NCI-H1048 (cell line): ENCODE measurements around the gene OBSL1.

ENCODE experiments used
- DNase-seq: peaks from one replicate; lab custom pipeline; 2025; lab: John Stamatoyannopoulos, UW

Gene OBSL1

DNA sequence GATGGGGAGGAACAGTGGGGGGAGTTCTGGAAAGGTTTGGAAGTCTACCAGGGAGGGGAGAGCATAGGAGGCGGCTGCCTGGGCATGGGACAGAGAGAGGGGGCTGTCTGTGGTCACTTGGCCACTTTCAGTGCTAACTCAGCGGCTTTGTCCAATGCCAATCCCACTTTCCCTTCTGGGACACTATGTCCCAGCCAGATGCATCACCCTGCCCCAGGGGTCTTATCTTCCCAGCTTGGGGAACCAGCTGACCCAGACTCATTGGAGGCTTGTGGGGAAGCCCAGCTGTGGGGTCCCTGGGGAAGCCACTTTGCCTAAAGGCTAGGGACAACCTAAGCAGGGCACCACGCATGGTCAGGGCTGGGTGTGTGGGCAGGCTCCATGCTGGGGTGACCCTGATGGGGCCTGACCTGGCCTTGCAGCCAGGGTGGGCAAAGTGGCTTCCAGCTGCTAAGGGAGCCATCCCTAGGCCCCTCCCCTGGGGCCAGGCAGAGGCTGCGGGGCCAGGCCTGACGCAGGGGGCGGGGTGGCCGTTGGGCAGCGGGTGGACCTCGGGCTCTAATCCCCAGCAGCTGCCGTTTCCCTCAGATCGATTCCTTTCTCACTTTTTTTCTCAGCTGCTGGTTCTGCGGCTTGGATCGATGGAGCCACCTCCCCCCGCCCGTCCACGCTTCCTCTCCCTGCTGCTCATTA lies 58.7 kb downstream of the OBSL1 start:
- no peak for DNase-seq

DNA sequence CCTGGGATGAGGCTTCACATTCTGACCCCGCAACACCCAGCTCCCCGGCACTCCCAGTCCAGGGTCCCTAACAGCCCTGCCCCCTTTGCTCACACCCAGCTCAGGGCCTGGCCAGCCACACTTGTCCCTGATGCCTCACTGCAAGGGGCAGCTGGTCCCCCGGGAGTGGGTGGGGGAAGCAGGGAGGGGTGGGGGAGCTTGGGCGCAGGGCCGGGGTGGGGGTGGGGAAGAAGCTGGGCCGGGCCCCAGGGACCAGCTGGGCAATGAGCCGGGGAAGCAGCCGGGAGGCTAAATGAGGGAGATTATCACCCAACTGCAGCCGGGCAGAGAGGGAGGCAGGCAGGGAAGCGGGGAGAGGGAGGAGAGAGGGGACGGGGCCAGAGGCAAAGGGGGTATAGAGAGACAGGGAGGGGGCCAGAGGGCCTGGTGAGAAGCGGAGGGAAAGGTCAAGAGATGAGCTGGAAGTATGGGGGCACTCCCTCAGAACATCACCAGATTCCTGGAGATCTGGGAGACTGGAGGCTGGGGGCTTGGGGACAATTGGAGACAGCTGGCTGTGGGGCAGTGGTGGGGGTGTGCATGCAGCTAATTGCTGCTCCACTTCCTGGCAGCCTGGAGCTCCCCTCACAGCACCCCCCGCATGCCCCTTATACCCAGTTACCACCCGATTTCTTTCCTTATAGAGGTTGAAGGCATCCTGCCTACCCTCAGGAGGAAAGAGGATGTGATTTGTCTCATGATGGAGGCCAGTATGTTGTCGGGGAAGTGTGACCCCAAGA lies 59.6 kb downstream of the OBSL1 start:
- no peak for DNase-seq

DNA sequence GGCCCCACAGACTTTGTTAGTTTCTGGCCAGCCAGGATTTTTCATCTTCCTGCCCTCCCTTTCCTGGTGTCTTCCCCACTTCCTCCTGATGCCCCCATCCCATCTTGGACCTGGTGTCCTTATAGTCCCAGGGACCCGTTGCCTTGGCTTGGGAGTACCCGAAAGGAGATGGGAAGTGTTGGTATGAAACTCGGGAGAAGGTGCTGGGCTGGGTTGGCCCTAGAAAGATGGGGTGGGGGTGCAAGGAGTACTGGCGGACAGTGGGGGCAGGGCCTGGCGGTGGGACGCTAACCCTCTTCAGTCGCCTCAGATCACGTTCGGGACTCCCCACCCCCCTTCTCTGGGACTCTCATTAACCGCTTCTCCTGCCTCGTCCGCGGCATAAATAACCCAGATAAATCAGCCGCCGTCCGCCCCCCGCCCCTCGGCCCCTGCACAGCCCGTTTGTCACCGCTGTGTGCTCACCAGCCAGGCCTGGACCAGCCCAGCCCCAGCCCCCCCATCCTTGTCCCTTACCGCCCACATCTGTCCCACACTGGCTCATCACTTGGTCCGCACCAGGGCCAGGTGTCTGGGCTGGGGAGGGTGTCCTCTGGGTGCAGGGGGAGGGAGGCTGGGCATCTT lies 60.7 kb downstream of the OBSL1 start:
- DNase-seq: no peak

DNA sequence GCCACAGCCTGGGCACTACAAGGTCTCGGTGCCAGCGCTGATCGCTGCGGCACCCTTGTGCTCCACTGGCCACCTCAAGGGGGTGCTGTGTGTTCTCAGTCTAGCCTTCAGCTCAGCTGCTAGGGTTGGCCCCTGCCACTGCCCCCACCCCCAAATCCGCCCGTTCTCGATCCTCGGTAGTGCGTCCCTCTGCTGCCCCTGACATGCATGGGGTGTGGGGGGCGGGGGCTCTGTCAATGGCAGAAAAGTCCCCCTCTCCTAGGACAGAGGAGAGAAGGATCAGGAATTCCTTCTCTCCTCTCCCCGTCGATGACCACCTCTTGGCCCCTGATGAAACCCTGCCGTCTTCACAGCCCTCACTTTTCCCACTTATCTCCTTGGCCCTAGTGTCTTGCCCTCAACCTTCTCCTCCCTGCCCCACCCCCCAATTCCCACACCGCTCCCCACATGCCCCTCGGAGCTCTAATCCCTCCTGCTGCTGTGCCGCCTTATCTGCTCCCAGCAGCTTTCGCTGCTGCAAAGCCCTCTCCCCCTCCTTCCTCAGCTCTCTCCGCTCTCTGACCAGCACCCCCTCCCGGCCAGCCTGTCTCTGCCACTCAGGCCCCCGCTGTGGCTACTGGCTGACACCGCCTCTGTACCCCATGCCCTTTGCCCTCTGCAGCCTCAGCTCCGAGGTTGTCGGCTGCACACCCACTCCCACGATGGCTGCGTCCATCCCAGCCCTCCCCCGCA lies 61.4 kb downstream of the OBSL1 start:
- peak; percentile 18 for DNase-seq

DNA sequence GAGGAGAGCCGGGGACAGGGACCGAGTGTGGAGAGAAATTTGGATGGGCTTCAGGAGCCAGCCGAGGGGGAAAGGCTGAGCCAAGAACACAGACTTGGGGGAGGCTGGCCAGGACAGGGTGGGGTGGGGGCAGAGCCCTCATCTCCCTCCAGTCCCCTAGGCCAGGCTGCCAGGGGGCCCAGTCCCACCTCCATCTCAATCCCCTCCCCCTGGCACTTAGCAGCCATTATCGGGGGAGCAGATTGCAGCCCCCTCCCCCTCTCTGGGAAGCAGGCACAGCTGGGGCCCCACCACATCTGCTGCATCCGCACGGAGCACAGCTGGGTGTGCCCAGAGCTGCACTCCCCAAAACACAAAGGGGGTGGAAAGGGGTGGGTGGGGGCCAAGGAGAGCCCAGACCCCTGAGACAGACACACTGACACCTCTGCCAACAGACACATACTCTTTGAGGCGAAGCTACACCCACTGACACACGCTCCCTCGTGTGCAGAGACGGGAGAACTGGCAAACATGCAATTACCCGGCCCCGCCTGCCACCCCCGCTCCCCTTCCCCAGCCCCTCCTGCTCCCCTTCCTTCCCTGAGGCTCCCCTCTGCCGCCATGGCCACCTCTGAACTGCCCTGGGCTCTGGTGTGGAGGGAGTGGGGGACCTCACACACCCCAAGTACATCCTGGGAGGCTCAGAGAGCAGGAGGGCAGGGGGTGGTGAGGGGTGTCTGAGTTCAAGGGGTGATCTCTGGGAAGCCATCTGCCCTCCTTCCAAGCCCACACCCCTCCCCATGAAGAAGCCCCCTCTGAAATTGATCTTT lies 62.2 kb downstream of the OBSL1 start:
- no peak for DNase-seq

DNA sequence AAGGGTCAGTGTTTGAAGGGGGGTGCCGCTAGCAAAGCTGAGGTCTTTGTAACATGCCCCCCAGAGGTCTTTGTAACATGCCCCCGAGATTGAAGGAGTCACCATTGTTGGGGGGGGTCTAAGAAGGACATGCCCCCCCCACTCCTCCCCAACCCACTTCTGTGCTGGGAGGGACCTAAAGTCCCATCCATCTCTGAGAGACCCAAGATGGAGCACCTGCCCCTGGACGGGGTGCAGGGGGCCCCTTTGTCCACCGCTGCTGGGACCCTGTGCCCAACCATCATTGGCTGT lies 63.0 kb downstream of the OBSL1 start:
- no peak for DNase-seq

DNA sequence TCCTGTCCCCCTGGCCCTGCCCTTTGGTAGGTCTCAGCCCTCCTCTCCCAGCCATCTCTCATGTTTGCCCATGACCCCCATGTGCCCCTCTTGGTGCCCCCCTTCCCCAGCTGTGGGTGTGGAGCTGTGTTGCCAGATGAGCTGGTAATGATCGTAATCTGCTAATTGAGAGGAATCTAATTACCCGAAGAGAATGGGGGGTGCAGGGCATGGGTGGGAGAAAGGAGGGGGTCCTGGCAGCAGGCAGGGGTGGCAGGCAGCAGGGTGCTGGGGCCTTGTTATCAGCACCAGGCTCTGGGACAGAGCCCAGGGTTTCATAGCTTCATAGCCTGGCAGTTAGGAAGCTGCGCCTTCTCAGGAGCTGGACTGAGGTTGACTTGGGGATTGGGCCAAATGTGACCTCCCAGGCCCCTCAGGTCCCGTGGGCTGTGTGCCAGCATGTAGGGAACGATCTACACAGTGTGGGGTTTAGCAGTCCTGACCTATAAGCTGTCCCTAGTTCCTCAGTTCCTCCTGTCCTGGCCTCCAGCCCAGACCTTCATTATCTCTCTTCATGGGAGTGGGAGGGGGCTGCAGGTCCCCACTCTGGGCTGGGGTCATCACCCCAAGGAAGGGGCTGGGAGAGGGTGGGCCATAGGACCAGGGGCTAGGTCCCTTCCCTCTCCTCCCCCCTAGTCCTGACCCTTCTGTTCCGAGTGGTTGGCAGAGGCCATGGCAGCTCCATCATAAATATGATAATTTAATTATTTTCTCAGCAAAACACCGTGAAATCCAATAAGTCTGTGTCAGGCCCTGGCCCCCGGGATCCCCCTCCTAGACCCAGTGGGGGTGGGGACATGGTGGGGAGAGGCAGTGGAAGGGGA lies 63.5 kb downstream of the OBSL1 start:
- no peak for DNase-seq

DNA sequence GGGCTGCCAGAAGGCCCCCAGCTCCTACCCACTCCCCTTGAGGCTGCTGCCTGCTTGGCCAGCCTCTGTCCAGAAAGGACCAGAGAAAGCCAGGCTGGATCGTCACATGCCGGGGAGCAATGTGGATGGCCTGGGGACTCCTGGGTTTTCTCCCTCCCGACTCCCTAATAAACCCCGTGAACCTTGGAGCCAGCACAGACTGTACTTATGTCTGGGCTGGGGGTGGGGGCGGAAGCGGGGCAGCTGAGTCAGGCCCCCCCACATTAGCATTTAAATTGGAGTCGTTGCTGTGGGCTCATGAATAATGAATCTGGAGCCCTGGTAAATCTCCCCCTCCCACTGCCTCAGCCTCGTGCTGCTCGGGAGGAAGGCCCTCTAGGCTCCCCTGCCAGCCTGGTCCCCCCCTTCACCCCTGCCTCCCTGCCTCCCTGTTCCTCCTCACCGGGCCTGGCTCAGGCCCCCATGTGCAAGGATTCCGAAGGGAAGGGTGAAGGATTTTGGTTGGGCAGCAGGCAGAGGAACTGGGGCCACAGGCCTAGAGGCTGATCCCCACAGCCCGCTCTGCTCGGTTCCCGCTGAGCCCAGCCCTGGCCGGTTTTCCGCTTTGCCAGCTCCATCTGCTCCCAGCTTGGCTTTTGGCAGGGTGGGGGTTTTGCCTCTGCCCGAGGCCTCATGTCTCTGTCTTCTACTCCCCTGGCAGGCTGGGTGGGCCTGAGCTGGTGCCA lies 64.4 kb downstream of the OBSL1 start:
- DNase-seq: no peak

DNA sequence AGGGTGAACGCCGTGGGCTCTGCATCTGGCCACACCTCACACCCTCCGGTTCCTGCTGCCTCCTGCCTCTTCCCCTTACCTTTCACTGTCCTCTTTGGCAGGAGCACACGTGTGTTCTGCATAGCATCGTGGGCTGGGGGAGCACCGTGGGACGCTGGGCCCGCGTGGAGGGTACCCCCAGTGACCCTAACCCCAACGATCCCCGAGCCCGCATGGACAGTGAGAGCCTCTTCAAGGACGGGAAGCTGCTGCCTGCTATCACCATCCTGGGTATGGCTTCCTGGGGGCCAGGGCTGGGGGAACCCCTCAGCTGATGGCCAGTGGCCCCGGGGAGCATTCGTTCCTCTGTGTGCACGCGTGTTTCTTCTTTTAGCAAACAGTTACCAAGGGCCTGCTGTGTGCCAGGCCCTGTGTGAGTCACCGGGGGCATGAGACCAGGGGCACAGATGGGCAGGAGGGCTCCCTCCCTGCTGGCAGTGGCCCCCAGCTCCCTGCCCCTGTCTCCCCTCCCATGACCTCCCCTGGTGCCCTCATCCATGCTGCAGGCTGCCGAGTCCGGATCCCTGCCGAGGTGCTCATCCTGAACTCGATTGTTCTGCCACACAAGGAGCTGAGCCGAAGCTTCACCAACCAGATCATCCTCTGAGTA lies 65.1 kb downstream of the OBSL1 start:
- DNase-seq: no peak

DNA sequence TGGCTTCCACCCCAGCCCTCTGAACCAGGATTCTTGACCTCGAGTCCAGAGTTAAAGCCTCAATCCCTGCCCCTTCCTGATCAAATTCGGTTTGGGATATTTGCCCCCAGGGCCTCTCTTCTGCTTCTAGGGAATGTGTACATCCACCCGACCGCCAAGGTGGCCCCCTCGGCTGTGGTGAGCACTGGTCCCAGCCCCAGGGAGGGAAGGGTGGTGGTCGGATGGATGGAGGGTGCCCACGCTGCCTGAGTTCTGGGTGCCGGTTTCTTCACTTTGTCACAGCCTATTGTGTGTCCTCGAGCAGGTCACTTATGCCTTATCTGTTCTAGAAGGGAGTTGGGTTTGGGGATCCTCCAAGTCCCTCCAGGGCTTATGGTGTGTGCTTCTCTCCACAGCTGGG lies 65.8 kb downstream of the OBSL1 start:
- no peak for DNase-seq

DNA sequence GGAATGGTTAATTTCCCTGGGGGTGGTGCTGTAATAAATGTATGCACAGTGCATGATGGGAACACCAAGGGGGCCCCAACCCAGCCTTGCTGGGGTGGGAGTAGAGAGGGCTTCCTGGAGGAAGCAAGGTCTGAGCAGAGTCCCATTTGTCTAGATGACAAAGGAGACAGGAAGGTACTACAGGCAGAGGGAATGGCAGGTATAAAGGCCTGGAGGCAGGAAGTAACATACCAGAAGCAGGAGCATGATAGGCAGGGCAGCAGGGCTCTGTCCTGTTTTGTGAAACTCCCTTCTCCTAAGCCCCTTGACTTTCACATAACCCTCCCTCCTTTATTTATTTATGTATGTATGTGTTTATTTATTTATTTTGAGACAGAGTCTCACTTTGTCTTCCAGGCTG lies 68.7 kb downstream of the OBSL1 start:
- DNase-seq: no peak

DNA sequence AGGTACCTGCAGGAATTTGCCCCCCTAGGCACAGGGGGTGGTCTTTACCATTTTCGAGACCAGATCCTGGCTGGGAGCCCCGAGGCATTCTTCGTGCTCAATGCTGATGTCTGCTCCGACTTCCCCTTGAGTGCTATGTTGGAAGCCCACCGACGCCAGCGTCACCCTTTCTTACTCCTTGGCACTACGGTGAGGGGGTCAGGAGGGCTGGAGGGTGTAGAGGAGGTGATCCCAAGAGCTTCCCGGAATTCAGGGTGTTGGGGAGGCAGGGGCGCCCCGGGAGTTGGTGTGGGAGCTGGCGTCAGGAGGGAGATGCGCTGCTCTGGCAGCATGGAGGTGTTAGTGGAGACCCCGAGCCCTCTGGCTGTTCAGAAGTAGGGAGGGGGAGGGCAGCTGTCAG lies 69.5 kb downstream of the OBSL1 start:
- no peak for DNase-seq
